Stimulated activated CD4-positive, alpha-beta T cell treated with anti-CD3 and anti-CD28 coated beads, Interleukin-1b, Interleukin-23, amount 100 ng/mL, for 24 hours (primary cell): ENCODE data around the gene TMEM248.
"Not testable (repeated sequence)": the region's sequence is repeated elsewhere in the genome, so short reads cannot be mapped to it uniquely, and the experiment has no call there.

ENCODE experiments used
- DNase-seq, 4 experiments: peaks; one replicate each; pipeline ENCODE4 v3.0.0-alpha.2; 2020; ENCODE audit warnings: low read depth in 4 of 4, low spot score in 1 of 4

Gene TMEM248

GRCh38 chr7:66908598-66908997, 12.4 kb upstream of the TMEM248 start:
- not testable (repeated sequence) for DNase-seq

DNA sequence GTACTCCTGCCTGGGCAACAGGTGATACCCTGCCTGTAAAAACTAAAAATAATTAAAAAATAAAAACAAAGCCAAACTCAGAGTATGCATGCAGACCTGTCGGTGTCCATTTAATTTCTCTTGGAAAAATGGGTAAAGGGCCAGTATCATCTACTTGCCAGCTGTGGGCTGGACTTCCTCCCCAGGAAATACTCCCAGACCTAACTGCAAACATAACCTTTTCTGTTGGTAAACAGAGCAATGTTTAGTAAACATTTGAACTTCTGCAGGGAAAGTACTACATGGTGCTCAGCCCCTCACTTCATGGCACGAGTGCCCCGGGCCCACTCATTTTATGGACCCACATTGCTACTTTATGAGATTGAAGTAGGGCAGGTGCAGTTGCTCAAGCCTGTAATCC, 10.2 kb upstream of the TMEM248 start:
- DNase-seq, result no peak

GRCh38 chr7:66911191-66911590, 9.8 kb upstream of the TMEM248 start:
- not testable (repeated sequence) for DNase-seq

GRCh38 chr7:66912195-66912594, 8.8 kb upstream of the TMEM248 start:
- no peak for DNase-seq

DNA sequence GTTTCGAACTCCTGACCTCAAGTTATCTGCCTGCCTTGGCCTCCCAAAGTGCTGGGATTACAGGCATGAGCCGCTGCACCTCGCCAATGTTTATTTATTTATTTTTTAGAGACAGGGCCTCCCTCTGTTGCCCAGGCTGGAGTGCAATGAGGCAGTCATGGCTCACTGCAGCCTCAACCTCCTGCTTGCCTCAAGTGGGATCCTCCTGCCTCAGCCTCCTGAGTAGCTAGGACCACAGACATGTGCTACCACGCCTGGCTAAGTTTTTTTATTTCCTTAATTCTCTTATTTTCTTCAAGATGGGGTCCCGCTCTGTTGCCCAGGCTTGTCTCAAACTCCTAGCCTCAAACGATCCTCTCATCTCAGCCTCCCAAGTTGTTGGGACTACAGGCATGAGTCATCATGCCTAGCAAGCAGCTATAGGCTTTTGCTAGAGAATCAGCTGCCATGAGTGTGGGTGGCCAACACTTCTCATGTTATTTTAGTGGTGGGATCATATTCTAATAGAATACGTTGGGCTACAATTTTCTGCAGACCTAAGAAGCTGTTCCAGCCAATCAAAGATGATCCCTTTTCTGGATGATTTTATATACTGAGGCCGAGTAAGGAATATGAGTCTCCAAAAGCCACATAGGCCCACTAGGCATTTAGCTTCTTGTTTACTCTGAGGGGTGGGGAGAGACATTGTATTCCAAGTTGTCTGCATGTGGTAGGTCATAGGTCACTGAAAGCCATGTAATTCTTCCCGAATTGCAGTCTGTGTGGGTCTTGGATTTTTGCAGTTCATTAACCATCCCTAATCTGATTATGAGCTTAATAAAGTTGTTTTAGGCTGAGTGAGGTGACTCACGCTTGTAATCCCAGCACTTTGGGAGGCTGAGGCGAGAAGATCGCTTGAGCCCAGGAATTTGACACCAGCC, 7.6 kb upstream of the TMEM248 start:
- no peak for DNase-seq

DNA sequence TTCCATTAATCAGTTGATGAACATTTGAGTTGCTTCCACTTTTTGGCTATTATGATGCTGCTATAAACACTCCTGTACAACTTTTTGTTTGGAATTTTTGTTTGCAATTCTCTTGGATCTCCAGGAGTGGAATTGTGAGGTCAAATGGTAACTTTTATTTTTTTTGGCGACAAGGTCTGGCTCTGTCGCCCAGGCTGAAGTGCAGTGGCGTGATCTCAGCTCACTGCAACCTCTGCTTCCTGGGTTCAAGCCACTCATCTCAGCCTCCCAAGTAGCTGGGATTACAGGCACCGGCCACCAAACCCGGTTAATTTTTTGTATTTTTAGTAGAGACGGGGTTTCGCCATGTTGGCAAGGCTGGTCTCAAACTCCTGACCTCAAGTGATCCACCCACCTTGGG, 3.1 kb upstream of the TMEM248 start:
- not testable (repeated sequence) for DNase-seq

DNA sequence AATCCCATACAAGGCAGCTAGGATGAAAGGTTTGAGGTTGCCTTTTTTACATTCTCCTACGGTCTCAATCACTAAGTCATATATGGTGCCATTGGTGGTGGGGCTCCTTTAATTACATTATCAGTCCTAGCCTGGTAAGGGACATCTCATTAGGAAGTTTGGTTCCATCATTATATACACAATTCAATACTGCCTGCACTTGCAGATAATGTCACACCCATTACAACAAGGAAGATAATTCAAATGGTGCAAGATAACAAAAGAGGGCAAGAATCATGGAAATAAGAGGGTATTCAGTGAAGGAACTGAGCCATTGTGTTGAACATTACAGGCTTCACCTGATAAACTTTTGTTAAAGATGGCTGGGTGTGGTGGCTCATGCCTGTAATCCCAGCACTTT, 1.7 kb upstream of the TMEM248 start:
- DNase-seq, result no peak

- no peak for DNase-seq
These were observed 1.3 kb upstream of the TMEM248 start for GRCh38 chr7:66919704-66920103.

GRCh38 chr7:66920256-66920655, 769 bp upstream of the TMEM248 start:
- DNase-seq, result no peak

- no peak for DNase-seq
These were observed 432 bp downstream of the TMEM248 start for GRCh38 chr7:66921396-66921917.

DNA sequence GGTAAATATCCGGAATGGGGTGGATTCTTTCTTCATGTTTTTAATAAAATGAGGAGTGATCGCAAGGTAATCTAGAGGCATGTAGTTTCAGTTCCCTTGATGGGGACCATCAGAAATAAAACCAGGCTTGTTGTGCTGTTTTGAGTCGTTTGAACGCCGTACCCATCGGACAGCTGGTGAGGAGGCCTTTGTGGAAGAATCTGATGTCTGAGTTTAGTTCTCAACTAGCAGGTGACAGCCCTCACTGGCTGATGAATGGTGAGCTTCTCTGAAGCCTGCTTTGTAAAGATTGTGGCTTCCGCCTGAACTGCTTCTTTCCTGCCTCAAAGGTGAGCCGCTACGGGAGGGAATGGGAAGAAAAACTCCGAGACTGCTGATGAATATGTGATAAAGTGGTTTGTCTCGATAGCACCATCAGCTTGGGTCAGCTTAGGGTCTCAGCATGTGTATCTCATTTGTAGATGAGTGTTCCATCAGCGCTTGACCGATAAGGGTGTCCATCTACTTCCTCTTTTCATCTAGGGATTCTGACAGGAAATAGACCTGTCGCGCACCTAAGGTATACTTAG, 977 bp downstream of the TMEM248 start:
- DNase-seq, result no peak

GRCh38 chr7:66925255-66925654, 4.2 kb downstream of the TMEM248 start:
- DNase-seq, result no peak

GRCh38 chr7:66927348-66927948, 6.4 kb downstream of the TMEM248 start:
- DNase-seq, result no peak

GRCh38 chr7:66928388-66928787, 7.4 kb downstream of the TMEM248 start:
- DNase-seq, result no peak

GRCh38 chr7:66929165-66929564, 8.1 kb downstream of the TMEM248 start:
- no peak for DNase-seq

DNA sequence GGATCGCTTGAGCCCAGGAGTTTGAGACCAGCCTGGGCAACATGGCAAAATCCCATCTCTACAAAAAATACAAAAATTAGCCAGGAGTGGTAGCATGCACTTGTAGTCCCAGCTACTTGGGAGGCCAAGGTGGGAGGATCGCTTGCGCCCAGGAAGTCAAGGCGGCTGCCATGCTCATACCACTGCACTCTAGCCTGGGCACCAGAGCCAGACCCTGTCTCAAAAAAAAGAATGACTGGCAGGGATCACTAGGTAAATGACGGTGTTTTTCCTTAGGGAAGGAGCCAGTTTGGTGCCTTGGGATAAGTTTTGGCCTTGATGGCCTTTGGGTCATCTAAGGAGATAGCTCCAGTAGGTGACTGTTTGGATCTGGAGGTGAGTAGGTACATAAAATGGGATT, 8.9 kb downstream of the TMEM248 start:
- DNase-seq, result no peak

- no peak for DNase-seq
These were observed 9.3 kb downstream of the TMEM248 start for GRCh38 chr7:66930341-66930740.

DNA sequence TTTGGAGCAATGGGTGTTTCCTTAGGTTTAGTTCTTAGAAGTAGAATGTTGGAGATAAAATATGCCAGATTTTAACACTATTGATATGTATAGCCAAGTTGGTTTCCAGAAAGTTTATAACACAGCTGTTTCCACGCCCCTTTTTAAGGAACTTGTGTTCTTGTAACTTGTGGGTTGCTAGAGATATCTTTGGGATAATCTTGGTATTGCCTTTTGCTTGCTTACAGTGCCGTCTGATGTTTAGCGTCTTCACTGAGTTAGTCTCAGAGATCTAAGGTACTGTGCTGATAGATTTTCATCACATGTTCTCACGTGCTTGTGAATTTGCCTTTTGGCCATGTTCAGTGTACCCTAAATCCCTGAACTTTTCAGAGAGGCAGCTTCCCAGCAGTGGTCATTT, 12.4 kb downstream of the TMEM248 start:
- no peak for DNase-seq

DNA sequence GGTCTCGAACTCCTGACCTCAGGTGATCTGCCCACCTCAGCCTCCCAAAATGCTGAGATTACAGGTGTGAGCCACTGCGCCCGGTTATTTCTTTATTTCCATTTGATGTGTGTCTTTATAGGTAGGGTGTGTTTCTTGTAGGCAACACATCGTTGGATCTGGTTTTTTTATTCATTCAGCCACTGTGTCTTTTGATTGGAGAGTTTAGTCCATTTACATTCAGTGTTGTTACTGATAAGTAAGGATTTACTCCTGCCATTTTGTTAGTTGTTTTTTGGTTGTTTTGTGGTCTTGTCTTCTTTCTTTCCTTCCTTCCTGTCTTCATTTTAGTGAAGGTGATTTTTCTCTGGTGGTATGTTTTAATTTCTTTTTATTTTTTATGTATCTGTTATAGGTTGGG, 16.9 kb downstream of the TMEM248 start:
- DNase-seq, result no peak

DNA sequence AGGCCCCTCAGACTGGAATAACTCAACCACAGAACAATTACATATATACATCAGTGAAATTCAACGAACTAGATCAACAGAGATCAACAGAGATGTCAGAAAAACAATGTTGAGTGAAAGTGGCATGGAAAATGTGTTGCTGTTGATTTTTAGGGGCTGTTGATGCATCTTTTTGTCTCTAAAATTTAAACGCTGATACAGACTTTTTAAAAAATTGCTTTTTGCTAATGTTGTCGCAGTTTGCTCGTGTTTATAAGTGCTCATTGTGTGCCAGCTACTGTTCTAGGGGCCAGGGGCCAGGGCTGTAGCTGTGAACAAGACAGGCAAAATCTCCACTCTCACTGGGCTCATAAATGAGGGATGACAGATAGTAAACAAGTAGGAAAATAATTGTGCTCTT, 18.3 kb downstream of the TMEM248 start:
- DNase-seq, result no peak

DNA sequence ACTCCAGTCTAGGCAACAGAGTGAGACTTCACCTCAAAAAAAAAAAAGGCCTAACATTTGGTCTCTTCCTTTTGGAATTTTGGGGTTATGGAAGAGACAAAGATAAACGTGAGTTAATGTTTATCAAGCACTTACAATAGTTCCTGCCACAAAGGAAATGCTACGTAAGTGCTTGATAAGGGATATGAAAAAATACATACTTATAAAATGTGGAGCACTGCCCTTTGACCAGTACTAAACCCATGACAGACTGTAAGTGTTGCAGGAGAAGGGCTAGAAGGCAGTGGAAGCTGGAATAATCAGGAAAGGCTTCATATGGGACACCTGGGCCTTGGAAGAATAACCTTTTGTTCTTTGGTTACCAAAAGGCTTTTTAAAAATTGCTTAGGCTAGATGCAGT, 25.5 kb downstream of the TMEM248 start:
- DNase-seq, result no peak

- DNase-seq, result no peak
These were observed 27.6 kb downstream of the TMEM248 start for GRCh38 chr7:66948480-66949109.
